Mammary microvascular endothelial cell (primary cell): ENCODE results near the gene VAPB. TPM values are rescaled to one million over a fixed set of nuclear protein-coding genes. Genes with fewer than 3 reads are reported as not detected.

ENCODE experiments used
- total RNA-seq: library from RNA; depleted of rRNA; stranded (reverse); fragments of >200 nt; gene quantifications from 2 replicates; pipeline ENCODE4 v1.2.3, GENCODE V29; 2015

VAPB gene
- 8.2 and 11.3 TPM in 2 replicates for total RNA-seq

DNA sequence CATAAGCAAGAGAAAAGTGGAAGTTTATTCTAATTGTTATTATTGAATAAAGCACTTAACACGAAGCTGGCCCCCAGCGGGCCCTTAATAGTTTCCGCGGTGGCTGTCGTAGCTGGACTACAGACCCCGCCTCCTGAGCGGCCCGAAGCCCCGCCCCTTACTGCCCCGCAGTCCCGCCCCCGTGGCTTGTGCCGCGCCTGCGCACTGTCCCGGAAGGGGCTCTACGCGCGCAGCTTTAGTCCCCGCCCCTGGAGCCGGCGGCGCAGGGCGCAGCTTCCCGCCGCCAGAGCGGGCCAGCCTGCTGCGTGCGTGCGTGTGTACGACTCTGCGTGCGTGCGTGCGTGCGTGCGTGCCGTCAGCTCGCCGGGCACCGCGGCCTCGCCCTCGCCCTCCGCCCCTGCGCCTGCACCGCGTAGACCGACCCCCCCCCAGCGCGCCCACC is at the start of gene VAPB:
TSS of gene VAPB (plus strand) at position 348 of the 442 bp plus-strand sequence. CDS start 231 bp downstream, outside the sequence.

Other genes starting within 250 kb of the VAPB start
- gene ANKRD60, start 160.6 kb upstream of the VAPB start, total RNA-seq = not detected in 2 replicates
- 13.5 and 14.4 TPM in 2 replicates for gene RAB22A, start 79.5 kb upstream of the VAPB start, total RNA-seq
- not detected in 2 replicates for gene APCDD1L, start 126.2 kb downstream of the VAPB start, total RNA-seq